GM12878 (cell line): Measurements from ENCODE around the gene MPPED1. TPM values are rescaled to one million over a fixed set of nuclear protein-coding genes. Genes with fewer than 3 reads are reported as not detected.

Experiments used
- ATAC-seq: fragments of 200-7000 bp; cut with Tn5 transposase; 3 replicates; pipeline ENCODE4 v1.9.1; 2020; ENCODE audit warnings: mild to moderate bottlenecking, moderate library complexity
- BruUV-seq: library from RNA; stranded (reverse); fragments of 400-500 nt; replicated peaks from 2 replicates; lab custom pipeline; 2021; lab: Mats Ljungman, UMichigan
- CTCF ChIA-PET: fragments of 300-600 bp; sonication (Branson Sonifier 250); formaldehyde crosslinking; extraction: SDS; loops from one replicate; lab custom pipeline; 2021; ENCODE audit warnings: inconsistent platforms; lab: Yijun Ruan, JAX
- POLR2A ChIA-PET: fragments of 350-600 bp; formaldehyde crosslinking; extraction: SDS; loops from one replicate; lab custom pipeline; 2021; ENCODE audit warnings: inconsistent platforms; lab: Charles Lee
- RAD21 ChIA-PET: fragments of 300-600 bp; sonication (Branson Sonifier 250); formaldehyde crosslinking; loops from one replicate; lab custom pipeline; 2023; ENCODE audit warnings: antibody characterized with exemption; ENCODE audit not compliant: unreplicated experiment; lab: Charles Lee
- SMC1A ChIA-PET: fragments of 300-600 bp; sonication (Branson Sonifier 250); formaldehyde crosslinking; loops from one replicate; lab custom pipeline; 2023; ENCODE audit not compliant: unreplicated experiment, uncharacterized antibody; lab: Charles Lee
- DNase-seq: peaks from one replicate; pipeline ENCODE4 v3.0.0-alpha.2; 2011; ENCODE audit warnings: low read depth, low spot score
- FAIRE-seq: peaks from 3 replicates; lab custom pipeline; 2011; peaks lifted over from hg19 to GRCh38; lab: Jason Lieb, UNC
- H2AFZ ChIP-seq: 2 replicates; pipeline ENCODE4 v1.6.0; 2011; ENCODE audit warnings: low read depth, low read length, control low read depth; ENCODE audit not compliant: control insufficient read depth
- H3K27ac ChIP-seq: 2 replicates; pipeline ENCODE4 v1.5.1; 2011; ENCODE audit warnings: control low read depth; ENCODE audit not compliant: control insufficient read depth, insufficient read depth
- H3K27me3 ChIP-seq, 2 experiments: replicated peaks in 1 of 2; 2 replicates each; pipeline versions ENCODE4 v1.6.0 to v1.6.1; 2011; ENCODE audit warnings: low read length in 1 of 2; ENCODE audit not compliant: control insufficient read depth in 2 of 2, insufficient read depth in 2 of 2
- H3K36me3 ChIP-seq, 2 experiments: 2 replicates each; pipeline ENCODE4 v1.5.1; 2011; ENCODE audit warnings: low read length in 1 of 2; ENCODE audit not compliant: control insufficient read depth in 2 of 2, insufficient read depth in 2 of 2
- H3K4me1 ChIP-seq: 2 replicates; pipeline ENCODE4 v1.6.1; 2011; ENCODE audit warnings: mild to moderate bottlenecking, low read length, moderate library complexity, mixed read lengths; ENCODE audit not compliant: control insufficient read depth, insufficient read depth
- H3K4me2 ChIP-seq: 2 replicates; pipeline ENCODE4 v1.6.0; 2011; ENCODE audit warnings: control low read depth; ENCODE audit not compliant: control insufficient read depth, insufficient read depth
- H3K4me3 ChIP-seq: fragments of 200-600 bp; sonication (generic); 2 replicates; pipeline ENCODE4 v1.5.1; 2016
- H3K79me2 ChIP-seq: 2 replicates; pipeline ENCODE4 v1.6.0; 2011; ENCODE audit warnings: low read length; ENCODE audit not compliant: control insufficient read depth, insufficient read depth
- H3K9ac ChIP-seq: 2 replicates; pipeline ENCODE4 v1.8.0; 2011; ENCODE audit warnings: low read length, control low read depth, mixed read lengths; ENCODE audit not compliant: control insufficient read depth, insufficient read depth
- H3K9me3 ChIP-seq: replicated peaks from 3 replicates; pipeline ENCODE4 v1.5.1; 2011; ENCODE audit warnings: mild to moderate bottlenecking, low read length; ENCODE audit not compliant: control insufficient read depth, insufficient read depth
- H4K20me1 ChIP-seq: 2 replicates; pipeline ENCODE4 v1.6.0; 2011; ENCODE audit not compliant: control insufficient read depth, insufficient read depth
- E4F1 ChIP-seq: fragments of 450-650 bp; IDR thresholded peaks from 2 replicates; pipeline ENCODE4 v1.6.1; 2018; ENCODE audit warnings: borderline replicate concordance, mild to moderate bottlenecking; ENCODE audit not compliant: partially characterized antibody
- MLLT1 ChIP-seq: fragments of 450-650 bp; IDR thresholded peaks from 2 replicates; pipeline ENCODE4 v1.6.1; 2016; ENCODE audit warnings: mild to moderate bottlenecking
- NKRF ChIP-seq: fragments of 450-650 bp; conservative IDR thresholded peaks from 2 replicates; pipeline ENCODE4 v1.6.1; 2017; ENCODE audit warnings: mild to moderate bottlenecking, moderate library complexity
- PAX8 ChIP-seq: fragments of 450-650 bp; IDR thresholded peaks from 2 replicates; pipeline ENCODE4 v1.6.1; 2017; ENCODE audit warnings: mild to moderate bottlenecking, moderate library complexity
- POLR2AphosphoS2 ChIP-seq: IDR thresholded peaks from 2 replicates; pipeline ENCODE4 v1.6.1; 2011; ENCODE audit warnings: low read depth, mild to moderate bottlenecking, low read length, improper control_type of control experiment, moderate library complexity
- RELA ChIP-seq: fragments of 450-650 bp; IDR thresholded peaks from 2 replicates; pipeline ENCODE4 v1.8.0; 2014; ENCODE audit warnings: borderline replicate concordance; ENCODE audit not compliant: partially characterized antibody
- SIX5 ChIP-seq: IDR thresholded peaks from 2 replicates; pipeline ENCODE4 v1.6.1; 2011; ENCODE audit warnings: mild to moderate bottlenecking, low read depth, low read length, moderate library complexity; ENCODE audit not compliant: severe bottlenecking
- SUZ12 ChIP-seq: fragments of 200-600 bp; sonication (generic); IDR thresholded peaks from one replicate; pipeline ENCODE4 v1.6.1; 2018; ENCODE audit warnings: antibody characterized with exemption, mild to moderate bottlenecking; ENCODE audit not compliant: unreplicated experiment
- TBL1XR1 ChIP-seq: IDR thresholded peaks from 2 replicates; pipeline ENCODE4 v1.6.1; 2012; ENCODE audit warnings: low read depth, low read length, improper control_type of control experiment
- ZNF274 ChIP-seq: IDR thresholded peaks from one replicate; pipeline ENCODE4 v1.8.0; 2011; ENCODE audit not compliant: insufficient read length, insufficient read depth
- WGBS: methylation state at CpG from one replicate; pipeline ENCODE4 v1.1.6; 2016; ENCODE audit warnings: low lambda C conversion rate; ENCODE audit not compliant: insufficient replicate concordance, insufficient coverage; ENCODE audit errors: missing lambda C conversion rate; 5-methylcytosine and 5-hydroxymethylcytosine counted together
- in situ Hi-C: fragments of 300-500 bp; cut with MboI; formaldehyde crosslinking; loops from 9 replicates; pipeline ENCODE4 v1.14.3; 2018; ENCODE audit warnings: mixed read lengths
- intact Hi-C: fragments of 100-400 bp; cut with micrococcal nuclease; formaldehyde crosslinking; loops from one replicate; pipeline ENCODE4 v1.14.2; 2022; ENCODE audit not compliant: unreplicated experiment
- polyA plus RNA-seq, 11 experiments: library from polyadenylated mRNA; depleted of rRNA in 4 of 11; unstranded in 6 of 11; stranded (reverse) in 5 of 11; fragments of >200 nt; fragmentation: Nextera tagmentation in 4 of 11; fragmentation: Illumina TruSeq in 1 of 11; extraction: Ambion mirVana in 4 of 11; extraction: Trizol in 1 of 11; gene quantifications; 1 replicate in 1 of 11; 2 replicates in 10 of 11; pipeline versions ENCODE4 v1.2.1 to v1.2.3, GENCODE V29; 2011 to 2016; ENCODE audit warnings: inconsistent platforms in 2 of 11, missing spikeins in 2 of 11, low read depth in 1 of 11
- total RNA-seq, 4 experiments: library from RNA; depleted of rRNA in 3 of 4; stranded (reverse); fragments of >200 nt in 3 of 4; fragmentation: Illumina TruSeq in 1 of 4; extraction: Trizol in 1 of 4; gene quantifications; 2 replicates each; pipeline versions ENCODE4 v1.2.1 to v1.2.3, GENCODE V29; 2013 to 2021
- TF ChIP-seq, protein P1 (sequence below): fragments of 450-650 bp; IDR thresholded peaks from 2 replicates; pipeline ENCODE4 v1.6.1; 2018; ENCODE audit warnings: mild to moderate bottlenecking, low read depth, moderate library complexity; ENCODE audit not compliant: partially characterized antibody
- TF ChIP-seq, protein P2 (sequence below): IDR thresholded peaks from 2 replicates; pipeline ENCODE4 v1.6.1; 2011; ENCODE audit warnings: borderline replicate concordance, low read depth, mild to moderate bottlenecking, moderate library complexity, mixed read lengths, low read length; ENCODE audit not compliant: insufficient read depth; ENCODE audit errors: extremely low read length

MPPED1 gene
- total and polyA plus RNA-seq, 10 of the 15 experiments (the other 5 are each of a cell fraction or from before 2014, with no cell fraction given) = 0.11 TPM; not detected in 9

- Histone ChIP-seq H2AFZ (no peak overlapping the region), H3K4me1 (no peaks in the 10 kb centered on the region), H4K20me1 (no peaks in the 10 kb centered on the region), H3K27ac (no peak overlapping the region), H3K36me3 (no peaks in the 10 kb centered on the region), H3K27me3 (peaks cover 2 to 11% of the 10 kb centered on the region in 2 experiments; a peak in 2 of 4 replicates), H3K9me3 (no peaks in the 10 kb centered on the region), H3K4me3 (no peak overlapping the region), H3K79me2 (no peaks in the 10 kb centered on the region), H3K4me2 (no peak overlapping the region), H3K9ac (no peak overlapping the region)
- ChIA-PET RAD21 (no interaction called here), CTCF (no interaction called here), SMC1A (no interaction called here), POLR2A (no interaction called here)
- DNase-seq (no peak), ATAC-seq (no peak), FAIRE-seq (no peak)
- in situ Hi-C loops (no loop called here), intact Hi-C loops (no loop called here)
- WGBS = 0% methylated on average over 2 of the region's 2 CpGs
- no TSS peak for BruUV-seq
- TF ChIP-seq, protein P1, sequence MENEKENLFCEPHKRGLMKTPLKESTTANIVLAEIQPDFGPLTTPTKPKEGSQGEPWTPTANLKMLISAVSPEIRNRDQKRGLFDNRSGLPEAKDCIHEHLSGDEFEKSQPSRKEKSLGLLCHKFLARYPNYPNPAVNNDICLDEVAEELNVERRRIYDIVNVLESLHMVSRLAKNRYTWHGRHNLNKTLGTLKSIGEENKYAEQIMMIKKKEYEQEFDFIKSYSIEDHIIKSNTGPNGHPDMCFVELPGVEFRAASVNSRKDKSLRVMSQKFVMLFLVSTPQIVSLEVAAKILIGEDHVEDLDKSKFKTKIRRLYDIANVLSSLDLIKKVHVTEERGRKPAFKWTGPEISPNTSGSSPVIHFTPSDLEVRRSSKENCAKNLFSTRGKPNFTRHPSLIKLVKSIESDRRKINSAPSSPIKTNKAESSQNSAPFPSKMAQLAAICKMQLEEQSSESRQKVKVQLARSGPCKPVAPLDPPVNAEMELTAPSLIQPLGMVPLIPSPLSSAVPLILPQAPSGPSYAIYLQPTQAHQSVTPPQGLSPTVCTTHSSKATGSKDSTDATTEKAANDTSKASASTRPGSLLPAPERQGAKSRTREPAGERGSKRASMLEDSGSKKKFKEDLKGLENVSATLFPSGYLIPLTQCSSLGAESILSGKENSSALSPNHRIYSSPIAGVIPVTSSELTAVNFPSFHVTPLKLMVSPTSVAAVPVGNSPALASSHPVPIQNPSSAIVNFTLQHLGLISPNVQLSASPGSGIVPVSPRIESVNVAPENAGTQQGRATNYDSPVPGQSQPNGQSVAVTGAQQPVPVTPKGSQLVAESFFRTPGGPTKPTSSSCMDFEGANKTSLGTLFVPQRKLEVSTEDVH = no peak
- no peak for TF ChIP-seq POLR2AphosphoS2
- no peak for TF ChIP-seq PAX8
- TF ChIP-seq MLLT1 = no peak
- TF ChIP-seq SUZ12 = no peak
- no peak for TF ChIP-seq TBL1XR1
- no peak for TF ChIP-seq ZNF274
- no peak for TF ChIP-seq NKRF
- TF ChIP-seq, protein P2, sequence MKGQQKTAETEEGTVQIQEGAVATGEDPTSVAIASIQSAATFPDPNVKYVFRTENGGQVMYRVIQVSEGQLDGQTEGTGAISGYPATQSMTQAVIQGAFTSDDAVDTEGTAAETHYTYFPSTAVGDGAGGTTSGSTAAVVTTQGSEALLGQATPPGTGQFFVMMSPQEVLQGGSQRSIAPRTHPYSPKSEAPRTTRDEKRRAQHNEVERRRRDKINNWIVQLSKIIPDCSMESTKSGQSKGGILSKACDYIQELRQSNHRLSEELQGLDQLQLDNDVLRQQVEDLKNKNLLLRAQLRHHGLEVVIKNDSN = no peak
- no peak for TF ChIP-seq E4F1
- no peak for TF ChIP-seq SIX5
- no peak for TF ChIP-seq RELA
These were observed 3.8 kb upstream of the MPPED1 start for GRCh38 chr22:43408009-43408408.
